Stimulated activated CD8-positive, alpha-beta memory T cell treated with anti-CD3 and anti-CD28 coated beads, Interleukin-4, amount 100 ng/mL, for 24 hours (primary cell): ENCODE data around the gene BMPER.

ENCODE experiments used
- DNase-seq: peaks from one replicate; pipeline ENCODE4 v3.0.0-alpha.2; 2020; ENCODE audit warnings: low read depth

The BMPER gene

GRCh38 chr7:34093276-34093675, 187.9 kb downstream of the BMPER start:
- DNase-seq: no peak

GRCh38 chr7:34096198-34096651, 190.9 kb downstream of the BMPER start:
- DNase-seq: no peak

- DNase-seq: no peak
Observed at GRCh38 chr7:34096777-34097176, 191.4 kb downstream of the BMPER start.

- no peak for DNase-seq
Observed at GRCh38 chr7:34100661-34101060, 195.3 kb downstream of the BMPER start.

GRCh38 chr7:34104115-34104514, 198.8 kb downstream of the BMPER start:
- no peak for DNase-seq

- no peak for DNase-seq
Observed at GRCh38 chr7:34104992-34105391, 199.7 kb downstream of the BMPER start.

- DNase-seq: no peak
Observed at GRCh38 chr7:34107276-34107675, 201.9 kb downstream of the BMPER start.

GRCh38 chr7:34108165-34108564, 202.8 kb downstream of the BMPER start:
- DNase-seq: no peak

- DNase-seq: no peak
Observed at GRCh38 chr7:34109936-34110780, 204.8 kb downstream of the BMPER start.

GRCh38 chr7:34111031-34111430, 205.7 kb downstream of the BMPER start:
- DNase-seq: no peak

GRCh38 chr7:34115503-34115902, 210.2 kb downstream of the BMPER start:
- no peak for DNase-seq

- no peak for DNase-seq
Observed at GRCh38 chr7:34117573-34117972, 212.2 kb downstream of the BMPER start.

- no peak for DNase-seq
Observed at GRCh38 chr7:34121366-34121765, 216.0 kb downstream of the BMPER start.

GRCh38 chr7:34123316-34123715, 218.0 kb downstream of the BMPER start:
- no peak for DNase-seq

GRCh38 chr7:34124765-34125164, 219.4 kb downstream of the BMPER start:
- DNase-seq: no peak

- DNase-seq: no peak
Observed at GRCh38 chr7:34128762-34129161, 223.4 kb downstream of the BMPER start.

GRCh38 chr7:34130558-34131295, 225.4 kb downstream of the BMPER start:
- DNase-seq: no peak

GRCh38 chr7:34131371-34131770, 226.0 kb downstream of the BMPER start:
- DNase-seq: no peak

- no peak for DNase-seq
Observed at GRCh38 chr7:34133356-34133982, 228.1 kb downstream of the BMPER start.

GRCh38 chr7:34133983-34134782, 228.8 kb downstream of the BMPER start:
- no peak for DNase-seq

GRCh38 chr7:34135924-34136323, 230.6 kb downstream of the BMPER start:
- DNase-seq: no peak

- DNase-seq: no peak
Observed at GRCh38 chr7:34136698-34137097, 231.4 kb downstream of the BMPER start.
